ENCODE data around the gene CNTNAP2.

DNA sequence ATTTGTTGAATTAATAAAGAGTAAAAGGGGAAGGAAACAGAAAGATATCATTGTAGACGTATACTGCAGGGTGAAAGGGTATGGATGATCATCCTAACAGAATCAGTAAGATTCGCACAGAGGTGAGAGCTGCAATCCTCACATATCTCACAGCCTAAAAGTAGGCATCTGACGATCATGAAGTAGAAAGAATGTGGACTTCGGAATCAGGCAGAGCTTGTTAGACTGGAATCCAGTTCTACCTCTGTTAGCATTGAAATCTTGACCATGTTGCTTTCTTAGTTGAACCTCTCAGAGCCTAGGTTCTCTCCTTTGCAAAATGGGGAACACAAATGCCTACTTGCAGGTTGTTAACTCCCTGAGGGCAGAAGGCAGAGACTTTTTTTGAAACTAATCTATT, 2154.0 kb downstream of the CNTNAP2 start:
- TF ChIP-seq, protein P1, sequence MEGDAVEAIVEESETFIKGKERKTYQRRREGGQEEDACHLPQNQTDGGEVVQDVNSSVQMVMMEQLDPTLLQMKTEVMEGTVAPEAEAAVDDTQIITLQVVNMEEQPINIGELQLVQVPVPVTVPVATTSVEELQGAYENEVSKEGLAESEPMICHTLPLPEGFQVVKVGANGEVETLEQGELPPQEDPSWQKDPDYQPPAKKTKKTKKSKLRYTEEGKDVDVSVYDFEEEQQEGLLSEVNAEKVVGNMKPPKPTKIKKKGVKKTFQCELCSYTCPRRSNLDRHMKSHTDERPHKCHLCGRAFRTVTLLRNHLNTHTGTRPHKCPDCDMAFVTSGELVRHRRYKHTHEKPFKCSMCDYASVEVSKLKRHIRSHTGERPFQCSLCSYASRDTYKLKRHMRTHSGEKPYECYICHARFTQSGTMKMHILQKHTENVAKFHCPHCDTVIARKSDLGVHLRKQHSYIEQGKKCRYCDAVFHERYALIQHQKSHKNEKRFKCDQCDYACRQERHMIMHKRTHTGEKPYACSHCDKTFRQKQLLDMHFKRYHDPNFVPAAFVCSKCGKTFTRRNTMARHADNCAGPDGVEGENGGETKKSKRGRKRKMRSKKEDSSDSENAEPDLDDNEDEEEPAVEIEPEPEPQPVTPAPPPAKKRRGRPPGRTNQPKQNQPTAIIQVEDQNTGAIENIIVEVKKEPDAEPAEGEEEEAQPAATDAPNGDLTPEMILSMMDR (conservative IDR thresholded peaks at IDR 0.05; ENCODE audit: low read length) = no peak
- no peak for TF ChIP-seq EZH2phosphoT487 (IDR thresholded peaks at IDR 0.05; ENCODE audit: borderline replicate concordance, low read depth, low read length)
